Measurements from ENCODE around the gene GALNS. TPM values are rescaled to one million over a fixed set of nuclear protein-coding genes. Genes with fewer than 3 reads are reported as not detected.

Gene GALNS
- total RNA-seq, 2 experiments from 2014 or later: 17.2 to 49.0 TPM

DNA sequence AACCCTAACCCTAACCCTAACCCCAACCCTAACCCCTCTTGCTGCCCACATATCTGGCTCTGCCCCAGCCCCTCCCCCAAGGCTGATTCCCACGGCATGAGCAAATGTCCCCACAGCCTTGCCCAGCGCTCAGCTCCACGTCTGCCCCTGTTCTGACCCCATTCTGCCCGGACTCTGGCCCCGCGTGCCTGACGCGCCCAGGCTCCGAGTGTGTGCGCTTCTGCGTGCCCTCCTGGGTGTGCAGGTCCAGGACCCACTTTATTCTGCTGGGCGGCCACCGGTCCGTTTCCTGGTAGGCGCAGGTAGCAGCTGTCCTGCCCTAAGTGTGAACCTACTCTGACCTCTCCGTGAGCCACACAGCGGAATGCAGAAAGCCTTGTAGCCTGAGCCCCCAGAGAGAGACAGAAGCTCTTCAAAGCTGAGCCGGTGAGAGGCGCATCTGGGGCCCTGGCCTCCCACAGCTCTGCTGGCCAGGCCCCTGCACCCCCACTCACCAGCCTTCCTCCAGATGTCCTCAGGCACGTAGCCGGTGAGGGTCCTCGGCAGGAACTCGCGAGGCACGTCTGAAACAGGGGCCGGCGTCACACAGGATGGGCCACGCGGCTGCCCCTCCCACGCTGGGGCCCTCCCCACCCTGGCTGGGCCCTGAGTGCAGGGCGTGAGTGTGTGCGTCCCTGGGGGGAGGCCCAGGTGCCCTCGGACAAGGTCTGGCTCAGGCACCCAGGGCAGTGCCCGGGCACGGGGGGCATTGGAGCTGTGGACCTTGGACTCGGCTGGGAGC is 23.7 kb upstream of the GALNS start:
- Histone ChIP-seq H3K4me2 (ENCODE audit: low read length) (no peak overlapping the region), H3K79me2 (ENCODE audit: insufficient read depth, low read depth, low read length) (no peaks in the 10 kb centered on the region), H3K27ac (ENCODE audit: low read depth, low read length, poor library complexity, severe bottlenecking) (no peak overlapping the region), H3K36me3 (ENCODE audit: insufficient read depth, low read length) (no peaks in the 10 kb centered on the region), H3K4me3 (ENCODE audit: low read depth, low read length, poor library complexity, severe bottlenecking) (no peak overlapping the region), H3K9me2 (ENCODE audit: insufficient read depth, low read length) (no peaks in the 10 kb centered on the region), H2AFZ (ENCODE audit: low read length) (no peak overlapping the region), H4K20me1 (ENCODE audit: insufficient read depth, low read length) (no peaks in the 10 kb centered on the region), H3K4me1 (ENCODE audit: insufficient read depth, low read length, poor library complexity, severe bottlenecking) (no peaks in the 10 kb centered on the region), H3K9me3 (ENCODE audit: low read length) (no peaks in the 10 kb centered on the region)
- TF ChIP-seq, protein P1, sequence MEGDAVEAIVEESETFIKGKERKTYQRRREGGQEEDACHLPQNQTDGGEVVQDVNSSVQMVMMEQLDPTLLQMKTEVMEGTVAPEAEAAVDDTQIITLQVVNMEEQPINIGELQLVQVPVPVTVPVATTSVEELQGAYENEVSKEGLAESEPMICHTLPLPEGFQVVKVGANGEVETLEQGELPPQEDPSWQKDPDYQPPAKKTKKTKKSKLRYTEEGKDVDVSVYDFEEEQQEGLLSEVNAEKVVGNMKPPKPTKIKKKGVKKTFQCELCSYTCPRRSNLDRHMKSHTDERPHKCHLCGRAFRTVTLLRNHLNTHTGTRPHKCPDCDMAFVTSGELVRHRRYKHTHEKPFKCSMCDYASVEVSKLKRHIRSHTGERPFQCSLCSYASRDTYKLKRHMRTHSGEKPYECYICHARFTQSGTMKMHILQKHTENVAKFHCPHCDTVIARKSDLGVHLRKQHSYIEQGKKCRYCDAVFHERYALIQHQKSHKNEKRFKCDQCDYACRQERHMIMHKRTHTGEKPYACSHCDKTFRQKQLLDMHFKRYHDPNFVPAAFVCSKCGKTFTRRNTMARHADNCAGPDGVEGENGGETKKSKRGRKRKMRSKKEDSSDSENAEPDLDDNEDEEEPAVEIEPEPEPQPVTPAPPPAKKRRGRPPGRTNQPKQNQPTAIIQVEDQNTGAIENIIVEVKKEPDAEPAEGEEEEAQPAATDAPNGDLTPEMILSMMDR (conservative IDR thresholded peaks at IDR 0.05; ENCODE audit: low read length): no peak
- TF ChIP-seq EZH2phosphoT487 (IDR thresholded peaks at IDR 0.05; ENCODE audit: borderline replicate concordance, low read depth, low read length): no peak
- BruUV-seq (replicated peaks): no TSS peak
- intact Hi-C loops (cut with micrococcal nuclease; ENCODE audit: unreplicated experiment): no loop called here
- no peak for DNase-seq (ENCODE audit: low spot score)
- ChIA-PET POLR2A (no interaction called here), CTCF (ENCODE audit: unreplicated experiment) (no interaction called here)

DNA sequence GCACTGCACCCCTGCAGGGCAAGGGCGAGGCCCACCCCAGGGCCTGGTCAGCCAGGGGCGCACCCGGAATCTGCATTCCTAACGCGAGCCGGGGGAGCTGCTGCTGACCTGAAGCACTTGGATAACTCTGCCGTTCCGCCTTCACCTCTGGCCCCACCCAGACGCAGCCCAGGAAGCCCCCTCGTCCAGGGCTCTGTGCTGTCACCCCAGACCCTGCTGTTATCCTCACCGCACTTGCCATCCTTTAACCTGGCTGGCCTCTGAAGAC is 23.0 kb upstream of the GALNS start:
- Histone ChIP-seq H3K4me2 (ENCODE audit: low read length) (no peak overlapping the region), H3K9me3 (ENCODE audit: low read length) (no peaks in the 10 kb centered on the region), H3K4me1 (ENCODE audit: insufficient read depth, low read length, poor library complexity, severe bottlenecking) (no peaks in the 10 kb centered on the region), H3K9me2 (ENCODE audit: insufficient read depth, low read length) (no peaks in the 10 kb centered on the region), H2AFZ (ENCODE audit: low read length) (no peak overlapping the region), H3K27ac (ENCODE audit: low read depth, low read length, poor library complexity, severe bottlenecking) (no peak overlapping the region), H3K4me3 (ENCODE audit: low read depth, low read length, poor library complexity, severe bottlenecking) (no peak overlapping the region), H4K20me1 (ENCODE audit: insufficient read depth, low read length) (no peaks in the 10 kb centered on the region), H3K36me3 (ENCODE audit: insufficient read depth, low read length) (no peaks in the 10 kb centered on the region), H3K79me2 (ENCODE audit: insufficient read depth, low read depth, low read length) (no peaks in the 10 kb centered on the region)
- DNase-seq (ENCODE audit: low spot score): no peak
- CTCF ChIA-PET (ENCODE audit: unreplicated experiment): no interaction called here
- TF ChIP-seq EZH2phosphoT487 (IDR thresholded peaks at IDR 0.05; ENCODE audit: borderline replicate concordance, low read depth, low read length): no peak
- TF ChIP-seq, protein P1 (conservative IDR thresholded peaks at IDR 0.05; ENCODE audit: low read length): no peak
- POLR2A ChIA-PET: interaction anchor here (0.5 kb wide), 1 partner anchor 313 kb away, joined by 5 read pairs; no protein-coding TSS in a partner anchor
- no TSS peak for BruUV-seq (replicated peaks)
- intact Hi-C loops (cut with micrococcal nuclease; ENCODE audit: unreplicated experiment): no loop called here

DNA sequence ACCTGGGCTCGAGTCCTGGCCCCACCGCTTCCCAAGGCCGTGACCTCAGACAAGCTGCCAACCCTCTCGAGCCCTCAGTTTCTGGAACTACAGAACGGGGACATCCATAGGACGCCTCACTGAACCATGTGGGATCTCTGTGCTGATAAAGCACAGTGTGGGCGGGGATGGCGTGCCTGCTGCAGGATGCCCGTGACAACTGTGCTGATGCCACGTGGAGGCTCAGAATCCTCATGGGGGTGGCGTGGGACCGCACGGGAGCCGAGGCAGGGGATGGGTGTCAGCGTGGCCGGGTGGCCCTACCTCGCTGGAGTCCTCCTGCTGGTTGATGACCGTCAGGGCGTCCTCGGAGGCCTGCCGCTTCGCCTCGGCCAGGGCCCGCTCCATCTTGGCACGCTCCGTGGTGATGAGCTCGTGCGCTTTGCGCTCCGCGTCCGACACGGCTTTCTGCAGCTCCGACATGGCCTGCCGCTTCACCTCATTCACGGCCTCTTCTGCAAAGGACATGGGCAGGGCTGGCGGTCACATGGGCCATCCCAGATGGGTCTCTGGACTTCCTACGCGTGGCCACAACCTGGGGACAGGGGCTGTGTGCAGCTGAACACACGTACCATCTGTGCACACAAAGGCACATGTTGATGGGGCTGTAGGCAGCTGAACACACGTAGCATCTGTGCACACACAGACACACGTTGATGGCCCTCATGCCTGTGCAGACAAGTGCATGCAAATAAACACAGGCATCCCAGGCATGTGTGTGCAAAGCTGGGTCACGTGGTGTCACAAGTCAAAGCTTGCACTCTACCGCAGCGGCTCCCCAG is 22.4 kb upstream of the GALNS start:
- CTCF ChIA-PET (ENCODE audit: unreplicated experiment): no interaction called here
- intact Hi-C loops (cut with micrococcal nuclease; ENCODE audit: unreplicated experiment): no loop called here

More for the DNA sequence above, 22.4 kb upstream of the GALNS start:
- Histone ChIP-seq H2AFZ (ENCODE audit: low read length) (no peak overlapping the region), H3K4me3 (ENCODE audit: low read depth, low read length, poor library complexity, severe bottlenecking) (no peak overlapping the region), H3K9me3 (ENCODE audit: low read length) (no peaks in the 10 kb centered on the region), H4K20me1 (ENCODE audit: insufficient read depth, low read length) (no peaks in the 10 kb centered on the region), H3K4me1 (ENCODE audit: insufficient read depth, low read length, poor library complexity, severe bottlenecking) (no peaks in the 10 kb centered on the region), H3K79me2 (ENCODE audit: insufficient read depth, low read depth, low read length) (no peaks in the 10 kb centered on the region), H3K36me3 (ENCODE audit: insufficient read depth, low read length) (no peaks in the 10 kb centered on the region), H3K9me2 (ENCODE audit: insufficient read depth, low read length) (no peaks in the 10 kb centered on the region), H3K4me2 (ENCODE audit: low read length) (no peak overlapping the region), H3K27ac (ENCODE audit: low read depth, low read length, poor library complexity, severe bottlenecking) (no peak overlapping the region)
- POLR2A ChIA-PET: interaction anchor here (0.5 kb wide), 1 partner anchor 314 kb away, joined by 5 read pairs; no protein-coding TSS in a partner anchor
- DNase-seq (ENCODE audit: low spot score): no peak
- TF ChIP-seq EZH2phosphoT487 (IDR thresholded peaks at IDR 0.05; ENCODE audit: borderline replicate concordance, low read depth, low read length): no peak
- TF ChIP-seq, protein P1 (conservative IDR thresholded peaks at IDR 0.05; ENCODE audit: low read length): no peak
- no TSS peak for BruUV-seq (replicated peaks)
